UCSD-AML1 (cell line): Measurements from ENCODE around the gene SEC24D.

Experiments used
- DNase-seq: peaks from one replicate; lab custom pipeline; 2025; ENCODE audit not compliant: unreplicated experiment; lab: John Stamatoyannopoulos, UW

SEC24D gene

GRCh38 chr4:118755438-118756226, 80.3 kb downstream of the SEC24D start:
- no peak for DNase-seq

- no peak for DNase-seq
Measured at GRCh38 chr4:118754890-118755289, 81.0 kb downstream of the SEC24D start.

- no peak for DNase-seq
Measured at GRCh38 chr4:118753685-118754084, 82.2 kb downstream of the SEC24D start.

- DNase-seq: no peak
Measured at GRCh38 chr4:118753096-118753495, 82.8 kb downstream of the SEC24D start.

- DNase-seq: no peak
Measured at GRCh38 chr4:118752551-118752950, 83.4 kb downstream of the SEC24D start.

- no peak for DNase-seq
Measured at GRCh38 chr4:118751629-118752323, 84.2 kb downstream of the SEC24D start.

GRCh38 chr4:118749347-118749988, 86.5 kb downstream of the SEC24D start:
- DNase-seq: no peak

GRCh38 chr4:118746251-118746919, 89.5 kb downstream of the SEC24D start:
- no peak for DNase-seq

GRCh38 chr4:118745357-118745756, 90.6 kb downstream of the SEC24D start:
- DNase-seq: no peak

- DNase-seq: no peak
Measured at GRCh38 chr4:118743867-118744266, 92.1 kb downstream of the SEC24D start.

- DNase-seq: no peak
Measured at GRCh38 chr4:118742050-118742449, 93.9 kb downstream of the SEC24D start.

- no peak for DNase-seq
Measured at GRCh38 chr4:118741301-118741855, 94.5 kb downstream of the SEC24D start.

- DNase-seq: no peak
Measured at GRCh38 chr4:118740869-118741268, 95.1 kb downstream of the SEC24D start.

- no peak for DNase-seq
Measured at GRCh38 chr4:118739022-118739713, 96.8 kb downstream of the SEC24D start.

- DNase-seq: no peak
Measured at GRCh38 chr4:118738090-118738489, 97.8 kb downstream of the SEC24D start.

- DNase-seq: no peak
Measured at GRCh38 chr4:118736900-118737299, 99.0 kb downstream of the SEC24D start.

GRCh38 chr4:118734491-118735205, 101.3 kb downstream of the SEC24D start:
- DNase-seq: no peak

GRCh38 chr4:118732591-118733330, 103.2 kb downstream of the SEC24D start:
- no peak for DNase-seq

- no peak for DNase-seq
Measured at GRCh38 chr4:118730683-118731082, 105.2 kb downstream of the SEC24D start.
